DMS114 treated with DMSO at 0.1 percent for 48 hours (cell line): ENCODE measurements around the gene FGF5.

Experiments used
- DNase-seq: peaks from one replicate; lab custom pipeline; 2025; ENCODE audit not compliant: unreplicated experiment; lab: John Stamatoyannopoulos, UW

FGF5 gene

GRCh38 chr4:80335226-80335553 lies 68.7 kb downstream of the FGF5 start:
- no peak for DNase-seq

- peak; percentile 19 for DNase-seq
These were observed 69.3 kb downstream of the FGF5 start, which contains the start of gene CFAP299 for GRCh38 chr4:80335554-80336358. CFAP299 (plus strand) TSS chr4:80335730.

- DNase-seq = no peak
These were observed 70.1 kb downstream of the FGF5 start for GRCh38 chr4:80336582-80336981.

GRCh38 chr4:80340036-80340435 lies 73.6 kb downstream of the FGF5 start:
- DNase-seq = no peak
